HEK293 (cell line): Measurements from ENCODE around the gene PDK3.

Experiments
- CTCF ChIA-PET: fragments of 350-600 bp; formaldehyde crosslinking; extraction: SDS; loops from one replicate; lab custom pipeline; 2021; ENCODE audit warnings: antibody characterized with exemption; lab: Yijun Ruan, JAX
- POLR2A ChIA-PET: fragments of 300-600 bp; formaldehyde crosslinking; extraction: SDS; loops from one replicate; lab custom pipeline; 2020; ENCODE audit warnings: antibody characterized with exemption, inconsistent platforms; lab: Yijun Ruan, JAX
- H3K27ac ChIP-seq: fragments of 200-500 bp; sonication (Bioruptor generic); 2 replicates; pipeline ENCODE4 v1.5.1; 2014; ENCODE audit warnings: low read depth, low read length, control low read depth, inconsistent platforms; ENCODE audit errors: extremely low read depth
- H3K36me3 ChIP-seq, 2 experiments: fragments of 200-500 bp in 1 of 2; sonication (Bioruptor generic) in 1 of 2; 1 replicate in 1 of 2; 2 replicates in 1 of 2; pipeline ENCODE4 v1.5.1; 2014 to 2017; ENCODE audit warnings: inconsistent platforms in 2 of 2, low read length in 2 of 2; ENCODE audit not compliant: control insufficient read depth in 2 of 2, insufficient read depth in 1 of 2
- H3K4me1 ChIP-seq: fragments of 200-500 bp; sonication (Bioruptor generic); 2 replicates; pipeline ENCODE4 v1.5.1; 2014; ENCODE audit warnings: mild to moderate bottlenecking, low read length, inconsistent platforms; ENCODE audit not compliant: control insufficient read depth, insufficient read depth
- H3K4me3 ChIP-seq: 2 replicates; pipeline ENCODE4 v1.5.1; 2011; ENCODE audit warnings: low read depth, mild to moderate bottlenecking, control low read depth, low read length, moderate library complexity
- H3K9me3 ChIP-seq: fragments of 200-500 bp; sonication (Bioruptor generic); 2 replicates; pipeline ENCODE4 v1.5.1; 2014; ENCODE audit warnings: low read depth, low read length, inconsistent platforms; ENCODE audit not compliant: control insufficient read depth, insufficient read depth
- GLIS1 ChIP-seq: fragments of 450-650 bp; formaldehyde crosslinking; IDR thresholded peaks from 2 replicates; pipeline ENCODE4 v1.5.1; 2016; ENCODE audit warnings: missing biosample characterization, missing genetic modification characterization
- TRIM28 ChIP-seq: IDR thresholded peaks from 2 replicates; pipeline ENCODE4 v1.6.1; 2011; ENCODE audit warnings: low read length, control low read depth, borderline replicate concordance
- ZBTB1 ChIP-seq: fragments of 450-650 bp; formaldehyde crosslinking; IDR thresholded peaks from 2 replicates; pipeline ENCODE4 v1.5.1; 2016; ENCODE audit warnings: missing biosample characterization, missing genetic modification characterization
- ZBTB48 ChIP-seq: fragments of 450-650 bp; formaldehyde crosslinking; IDR thresholded peaks from 2 replicates; pipeline ENCODE4 v1.5.1; 2016; ENCODE audit warnings: missing biosample characterization, missing genetic modification characterization
- ZFHX2 ChIP-seq: fragments of 450-650 bp; formaldehyde crosslinking; conservative IDR thresholded peaks from 2 replicates; pipeline ENCODE4 v1.5.1; 2016; ENCODE audit warnings: missing biosample characterization, missing genetic modification characterization
- ZFP41 ChIP-seq: fragments of 450-650 bp; formaldehyde crosslinking; IDR thresholded peaks from 2 replicates; pipeline ENCODE4 v1.5.1; 2016; ENCODE audit warnings: missing biosample characterization, missing genetic modification characterization, borderline replicate concordance
- ZNF10 ChIP-seq: fragments of 450-650 bp; formaldehyde crosslinking; IDR thresholded peaks from 2 replicates; pipeline ENCODE4 v1.5.1; 2017; ENCODE audit warnings: missing biosample characterization, missing genetic modification characterization
- ZNF155 ChIP-seq: fragments of 450-650 bp; formaldehyde crosslinking; IDR thresholded peaks from 2 replicates; pipeline ENCODE4 v1.5.1; 2016; ENCODE audit warnings: missing biosample characterization, missing genetic modification characterization
- ZNF366 ChIP-seq: fragments of 450-650 bp; formaldehyde crosslinking; conservative IDR thresholded peaks from 2 replicates; pipeline ENCODE4 v1.5.1; 2016; ENCODE audit warnings: missing biosample characterization, missing genetic modification characterization
- ZNF416 ChIP-seq: fragments of 450-650 bp; formaldehyde crosslinking; IDR thresholded peaks from 2 replicates; pipeline ENCODE4 v1.5.1; 2016; ENCODE audit warnings: missing biosample characterization, missing genetic modification characterization
- ZNF48 ChIP-seq: fragments of 450-650 bp; formaldehyde crosslinking; IDR thresholded peaks from 2 replicates; pipeline ENCODE4 v1.5.1; 2016; ENCODE audit warnings: missing biosample characterization, missing genetic modification characterization
- ZNF549 ChIP-seq: fragments of 450-650 bp; IDR thresholded peaks from 2 replicates; pipeline ENCODE4 v1.5.1; 2018; ENCODE audit warnings: missing biosample characterization, missing genetic modification characterization, mild to moderate bottlenecking, inconsistent platforms, moderate library complexity
- ZNF596 ChIP-seq: fragments of 450-650 bp; IDR thresholded peaks from 2 replicates; pipeline ENCODE4 v1.5.0; 2018; ENCODE audit warnings: missing biosample characterization, mild to moderate bottlenecking, missing genetic modification characterization, moderate library complexity
- ZNF623 ChIP-seq: fragments of 450-650 bp; formaldehyde crosslinking; IDR thresholded peaks from 2 replicates; pipeline ENCODE4 v1.5.1; 2016; ENCODE audit warnings: missing biosample characterization, missing genetic modification characterization
- ZNF785 ChIP-seq: fragments of 450-650 bp; formaldehyde crosslinking; IDR thresholded peaks from 2 replicates; pipeline ENCODE4 v1.5.1; 2016; ENCODE audit warnings: missing biosample characterization, missing genetic modification characterization
- ZSCAN30 ChIP-seq: fragments of 450-650 bp; IDR thresholded peaks from 2 replicates; pipeline ENCODE4 v1.5.1; 2018; ENCODE audit warnings: missing biosample characterization, mild to moderate bottlenecking, missing genetic modification characterization, moderate library complexity
- TF ChIP-seq, protein P1 (sequence below): fragments of 450-650 bp; formaldehyde crosslinking; IDR thresholded peaks from 2 replicates; pipeline ENCODE4 v1.5.1; 2016; ENCODE audit warnings: missing biosample characterization, missing genetic modification characterization
- TF ChIP-seq, protein P2 (sequence below): fragments of 450-650 bp; formaldehyde crosslinking; IDR thresholded peaks from 2 replicates; pipeline ENCODE4 v1.5.1; 2016; ENCODE audit warnings: missing biosample characterization, missing genetic modification characterization
- TF ChIP-seq, protein P3 (sequence below): fragments of 450-650 bp; formaldehyde crosslinking; IDR thresholded peaks from 2 replicates; pipeline ENCODE4 v1.5.1; 2017; ENCODE audit warnings: missing biosample characterization, mild to moderate bottlenecking, missing genetic modification characterization, moderate library complexity
- TF ChIP-seq, protein P4 (sequence below): fragments of 450-650 bp; formaldehyde crosslinking; IDR thresholded peaks from 2 replicates; pipeline ENCODE4 v1.5.1; 2016; ENCODE audit warnings: missing biosample characterization, missing genetic modification characterization
- TF ChIP-seq, protein P5 (sequence below): fragments of 450-650 bp; formaldehyde crosslinking; IDR thresholded peaks from 2 replicates; pipeline ENCODE4 v1.5.1; 2017; ENCODE audit warnings: missing biosample characterization, missing genetic modification characterization
- TF ChIP-seq, protein P6 (sequence below): fragments of 450-650 bp; formaldehyde crosslinking; IDR thresholded peaks from 2 replicates; pipeline ENCODE4 v1.5.1; 2016; ENCODE audit warnings: missing biosample characterization, missing genetic modification characterization
- TF ChIP-seq, protein P7 (sequence below): fragments of 450-650 bp; formaldehyde crosslinking; IDR thresholded peaks from 2 replicates; pipeline ENCODE4 v1.5.1; 2016; ENCODE audit warnings: missing biosample characterization, missing genetic modification characterization

PDK3 gene

DNA sequence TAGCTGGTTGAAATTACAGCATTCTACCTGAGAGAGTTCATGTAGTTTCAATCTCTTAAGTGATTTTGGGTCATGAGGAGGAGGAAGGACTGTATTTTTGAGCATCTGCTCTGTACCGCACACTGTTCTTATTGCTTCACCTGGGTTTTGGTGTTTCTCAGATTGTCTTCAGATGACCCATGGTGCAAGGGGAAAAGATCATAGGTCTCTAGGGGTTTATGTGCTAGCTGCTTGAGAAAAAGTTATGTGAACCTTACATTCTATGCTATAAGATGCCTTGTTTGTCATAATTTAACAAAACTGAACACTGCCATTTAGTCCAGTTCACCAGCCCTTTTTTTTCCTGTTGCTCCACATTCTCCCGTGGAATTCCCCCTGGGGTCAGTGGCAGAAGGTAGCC is 60.4 kb downstream of the PDK3 start:
- TF ChIP-seq ZNF48 (tag by site-specific recombination) = no peak
- TF ChIP-seq, protein P1, sequence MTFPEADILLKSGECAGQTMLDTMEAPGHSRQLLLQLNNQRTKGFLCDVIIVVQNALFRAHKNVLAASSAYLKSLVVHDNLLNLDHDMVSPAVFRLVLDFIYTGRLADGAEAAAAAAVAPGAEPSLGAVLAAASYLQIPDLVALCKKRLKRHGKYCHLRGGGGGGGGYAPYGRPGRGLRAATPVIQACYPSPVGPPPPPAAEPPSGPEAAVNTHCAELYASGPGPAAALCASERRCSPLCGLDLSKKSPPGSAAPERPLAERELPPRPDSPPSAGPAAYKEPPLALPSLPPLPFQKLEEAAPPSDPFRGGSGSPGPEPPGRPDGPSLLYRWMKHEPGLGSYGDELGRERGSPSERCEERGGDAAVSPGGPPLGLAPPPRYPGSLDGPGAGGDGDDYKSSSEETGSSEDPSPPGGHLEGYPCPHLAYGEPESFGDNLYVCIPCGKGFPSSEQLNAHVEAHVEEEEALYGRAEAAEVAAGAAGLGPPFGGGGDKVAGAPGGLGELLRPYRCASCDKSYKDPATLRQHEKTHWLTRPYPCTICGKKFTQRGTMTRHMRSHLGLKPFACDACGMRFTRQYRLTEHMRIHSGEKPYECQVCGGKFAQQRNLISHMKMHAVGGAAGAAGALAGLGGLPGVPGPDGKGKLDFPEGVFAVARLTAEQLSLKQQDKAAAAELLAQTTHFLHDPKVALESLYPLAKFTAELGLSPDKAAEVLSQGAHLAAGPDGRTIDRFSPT (tag by site-specific recombination) = no peak
- TF ChIP-seq, protein P2, sequence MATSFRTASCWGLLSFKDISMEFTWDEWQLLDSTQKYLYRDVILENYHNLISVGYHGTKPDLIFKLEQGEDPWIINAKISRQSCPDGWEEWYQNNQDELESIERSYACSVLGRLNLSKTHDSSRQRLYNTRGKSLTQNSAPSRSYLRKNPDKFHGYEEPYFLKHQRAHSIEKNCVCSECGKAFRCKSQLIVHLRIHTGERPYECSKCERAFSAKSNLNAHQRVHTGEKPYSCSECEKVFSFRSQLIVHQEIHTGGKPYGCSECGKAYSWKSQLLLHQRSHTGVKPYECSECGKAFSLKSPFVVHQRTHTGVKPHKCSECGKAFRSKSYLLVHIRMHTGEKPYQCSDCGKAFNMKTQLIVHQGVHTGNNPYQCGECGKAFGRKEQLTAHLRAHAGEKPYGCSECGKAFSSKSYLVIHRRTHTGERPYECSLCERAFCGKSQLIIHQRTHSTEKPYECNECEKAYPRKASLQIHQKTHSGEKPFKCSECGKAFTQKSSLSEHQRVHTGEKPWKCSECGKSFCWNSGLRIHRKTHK (tag by site-specific recombination) = no peak
- TF ChIP-seq, protein P3, sequence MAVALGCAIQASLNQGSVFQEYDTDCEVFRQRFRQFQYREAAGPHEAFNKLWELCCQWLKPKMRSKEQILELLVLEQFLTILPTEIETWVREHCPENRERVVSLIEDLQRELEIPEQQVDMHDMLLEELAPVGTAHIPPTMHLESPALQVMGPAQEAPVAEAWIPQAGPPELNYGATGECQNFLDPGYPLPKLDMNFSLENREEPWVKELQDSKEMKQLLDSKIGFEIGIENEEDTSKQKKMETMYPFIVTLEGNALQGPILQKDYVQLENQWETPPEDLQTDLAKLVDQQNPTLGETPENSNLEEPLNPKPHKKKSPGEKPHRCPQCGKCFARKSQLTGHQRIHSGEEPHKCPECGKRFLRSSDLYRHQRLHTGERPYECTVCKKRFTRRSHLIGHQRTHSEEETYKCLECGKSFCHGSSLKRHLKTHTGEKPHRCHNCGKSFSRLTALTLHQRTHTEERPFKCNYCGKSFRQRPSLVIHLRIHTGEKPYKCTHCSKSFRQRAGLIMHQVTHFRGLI (tag by site-specific recombination) = no peak
- Histone ChIP-seq H3K9me3 (no peaks in the 10 kb centered on the region), H3K27ac (no peak overlapping the region), H3K4me3 (no peak overlapping the region), H3K36me3 (peaks cover 6 to 24% of the 10 kb centered on the region in 2 experiments), H3K4me1 (no peaks in the 10 kb centered on the region)
- POLR2A ChIA-PET = no interaction called here
- CTCF ChIA-PET = interaction anchor here (1.1 to 1.6 kb wide), 2 partner anchors 10 to 154 kb away, joined by 4 read pairs; no protein-coding TSS in a partner anchor

DNA sequence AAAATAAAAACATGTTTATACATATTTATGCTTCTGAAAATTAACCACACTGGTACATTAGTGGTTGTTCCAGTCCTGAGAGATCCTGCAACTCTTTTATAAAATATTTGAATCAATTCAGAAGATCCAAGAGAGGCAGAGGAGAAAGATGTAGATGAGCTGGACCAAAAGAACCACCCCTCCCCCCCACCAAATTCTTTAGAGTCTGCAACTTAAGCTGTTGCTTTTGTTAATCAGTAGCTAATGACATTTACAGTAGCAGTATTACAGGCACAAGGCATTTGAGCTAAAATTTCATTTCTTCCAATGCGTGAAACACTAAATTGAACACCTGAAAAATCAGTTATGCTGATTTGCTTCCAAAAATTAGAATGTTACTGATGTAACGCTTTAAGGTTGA is 61.5 kb downstream of the PDK3 start:
- CTCF ChIA-PET = interaction anchor here (0.7 kb wide), 1 partner anchor 252 kb away, joined by 3 read pairs; no protein-coding TSS in a partner anchor
- Histone ChIP-seq H3K36me3 (peaks cover 5 to 28% of the 10 kb centered on the region in 2 experiments), H3K4me1 (no peaks in the 10 kb centered on the region), H3K4me3 (no peak overlapping the region), H3K27ac (no peak overlapping the region)
- POLR2A ChIA-PET = interaction anchor here (0.6 kb wide), 1 partner anchor 445 kb away, joined by 3 read pairs; no protein-coding TSS in a partner anchor
- TF ChIP-seq ZBTB1 (tag by site-specific recombination) (no peak), ZNF549 (tag by site-specific recombination) (no peak), ZNF155 (tag by site-specific recombination) (no peak), ZSCAN30 (tag by site-specific recombination) (no peak), ZNF785 (tag by site-specific recombination) (no peak), ZNF416 (tag by site-specific recombination) (no peak), ZFHX2 (tag by site-specific recombination) (no peak), ZNF596 (tag by site-specific recombination) (no peak), GLIS1 (tag by site-specific recombination) (no peak), ZNF366 (no peak), ZBTB48 (tag by site-specific recombination) (no peak), ZNF623 (tag by site-specific recombination) (no peak), ZFP41 (tag by site-specific recombination) (no peak), TRIM28 (no peak), ZNF10 (tag by site-specific recombination) (no peak)
- TF ChIP-seq, protein P4, sequence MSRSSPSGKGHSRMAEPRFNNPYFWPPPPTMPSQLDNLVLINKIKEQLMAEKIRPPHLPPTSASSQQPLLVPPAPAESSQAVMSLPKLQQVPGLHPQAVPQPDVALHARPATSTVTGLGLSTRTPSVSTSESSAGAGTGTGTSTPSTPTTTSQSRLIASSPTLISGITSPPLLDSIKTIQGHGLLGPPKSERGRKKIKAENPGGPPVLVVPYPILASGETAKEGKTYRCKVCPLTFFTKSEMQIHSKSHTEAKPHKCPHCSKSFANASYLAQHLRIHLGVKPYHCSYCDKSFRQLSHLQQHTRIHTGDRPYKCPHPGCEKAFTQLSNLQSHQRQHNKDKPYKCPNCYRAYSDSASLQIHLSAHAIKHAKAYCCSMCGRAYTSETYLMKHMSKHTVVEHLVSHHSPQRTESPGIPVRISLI (tag by site-specific recombination) = no peak
- TF ChIP-seq, protein P5, sequence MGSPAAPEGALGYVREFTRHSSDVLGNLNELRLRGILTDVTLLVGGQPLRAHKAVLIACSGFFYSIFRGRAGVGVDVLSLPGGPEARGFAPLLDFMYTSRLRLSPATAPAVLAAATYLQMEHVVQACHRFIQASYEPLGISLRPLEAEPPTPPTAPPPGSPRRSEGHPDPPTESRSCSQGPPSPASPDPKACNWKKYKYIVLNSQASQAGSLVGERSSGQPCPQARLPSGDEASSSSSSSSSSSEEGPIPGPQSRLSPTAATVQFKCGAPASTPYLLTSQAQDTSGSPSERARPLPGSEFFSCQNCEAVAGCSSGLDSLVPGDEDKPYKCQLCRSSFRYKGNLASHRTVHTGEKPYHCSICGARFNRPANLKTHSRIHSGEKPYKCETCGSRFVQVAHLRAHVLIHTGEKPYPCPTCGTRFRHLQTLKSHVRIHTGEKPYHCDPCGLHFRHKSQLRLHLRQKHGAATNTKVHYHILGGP = no peak
- TF ChIP-seq, protein P6, sequence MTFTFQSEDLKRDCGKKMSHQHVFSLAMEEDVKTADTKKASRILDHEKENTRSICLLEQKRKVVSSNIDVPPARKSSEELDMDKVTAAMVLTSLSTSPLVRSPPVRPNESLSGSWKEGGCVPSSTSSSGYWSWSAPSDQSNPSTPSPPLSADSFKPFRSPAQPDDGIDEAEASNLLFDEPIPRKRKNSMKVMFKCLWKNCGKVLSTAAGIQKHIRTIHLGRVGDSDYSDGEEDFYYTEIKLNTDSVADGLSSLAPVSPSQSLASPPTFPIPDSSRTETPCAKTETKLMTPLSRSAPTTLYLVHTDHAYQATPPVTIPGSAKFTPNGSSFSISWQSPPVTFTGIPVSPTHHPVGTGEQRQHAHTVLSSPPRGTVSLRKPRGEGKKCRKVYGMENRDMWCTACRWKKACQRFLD (tag by site-specific recombination) = no peak
- TF ChIP-seq, protein P7, sequence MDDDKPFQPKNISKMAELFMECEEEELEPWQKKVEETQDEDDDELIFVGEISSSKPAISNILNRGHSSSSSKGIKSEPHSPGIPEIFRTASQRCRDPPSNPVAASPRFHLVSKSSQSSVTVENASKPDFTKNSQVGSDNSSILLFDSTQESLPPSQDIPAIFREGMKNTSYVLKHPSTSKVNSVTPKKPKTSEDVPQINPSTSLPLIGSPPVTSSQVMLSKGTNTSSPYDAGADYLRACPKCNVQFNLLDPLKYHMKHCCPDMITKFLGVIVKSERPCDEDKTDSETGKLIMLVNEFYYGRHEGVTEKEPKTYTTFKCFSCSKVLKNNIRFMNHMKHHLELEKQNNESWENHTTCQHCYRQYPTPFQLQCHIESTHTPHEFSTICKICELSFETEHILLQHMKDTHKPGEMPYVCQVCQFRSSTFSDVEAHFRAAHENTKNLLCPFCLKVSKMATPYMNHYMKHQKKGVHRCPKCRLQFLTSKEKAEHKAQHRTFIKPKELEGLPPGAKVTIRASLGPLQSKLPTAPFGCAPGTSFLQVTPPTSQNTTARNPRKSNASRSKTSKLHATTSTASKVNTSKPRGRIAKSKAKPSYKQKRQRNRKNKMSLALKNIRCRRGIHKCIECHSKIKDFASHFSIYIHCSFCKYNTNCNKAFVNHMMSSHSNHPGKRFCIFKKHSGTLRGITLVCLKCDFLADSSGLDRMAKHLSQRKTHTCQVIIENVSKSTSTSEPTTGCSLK (tag by site-specific recombination) = no peak
- TF ChIP-seq, all 188 proteins: peak for 0
- H3K9me3 ChIP-seq = no peaks in the 10 kb centered on the region
